WTC11 (cell line): ENCODE results near the gene CDV3.

Experiments
- CTCF ChIP-seq: fragments of 200-600 bp; IDR thresholded peaks from 2 replicates; pipeline ENCODE4 v1.8.0; 2022; ENCODE audit warnings: antibody characterized with exemption
- MYBL2 ChIP-seq: sonication (generic); formaldehyde crosslinking; IDR thresholded peaks from 2 replicates; pipeline ENCODE4 v1.8.1; 2023; ENCODE audit warnings: mild to moderate bottlenecking, moderate library complexity, missing genetic modification reagents
- OVOL2 ChIP-seq: fragments of 250-450 bp; sonication (Bioruptor Pico); IDR thresholded peaks from 2 replicates; pipeline ENCODE4 v1.9.0; 2021; ENCODE audit warnings: mild to moderate bottlenecking, borderline replicate concordance

GRCh38 chr3:133563816-133564215, 9.7 kb upstream of the CDV3 start:
- TF ChIP-seq CTCF: no peak
- TF ChIP-seq OVOL2 (CRISPR knock-in tag): no peak
- TF ChIP-seq MYBL2: no peak
